ENCODE data around the gene RNF8.
"Not testable (repeated sequence)": the region's sequence is repeated elsewhere in the genome, so short reads cannot be mapped to it uniquely, and the experiment has no call there.

RNF8 gene

DNA sequence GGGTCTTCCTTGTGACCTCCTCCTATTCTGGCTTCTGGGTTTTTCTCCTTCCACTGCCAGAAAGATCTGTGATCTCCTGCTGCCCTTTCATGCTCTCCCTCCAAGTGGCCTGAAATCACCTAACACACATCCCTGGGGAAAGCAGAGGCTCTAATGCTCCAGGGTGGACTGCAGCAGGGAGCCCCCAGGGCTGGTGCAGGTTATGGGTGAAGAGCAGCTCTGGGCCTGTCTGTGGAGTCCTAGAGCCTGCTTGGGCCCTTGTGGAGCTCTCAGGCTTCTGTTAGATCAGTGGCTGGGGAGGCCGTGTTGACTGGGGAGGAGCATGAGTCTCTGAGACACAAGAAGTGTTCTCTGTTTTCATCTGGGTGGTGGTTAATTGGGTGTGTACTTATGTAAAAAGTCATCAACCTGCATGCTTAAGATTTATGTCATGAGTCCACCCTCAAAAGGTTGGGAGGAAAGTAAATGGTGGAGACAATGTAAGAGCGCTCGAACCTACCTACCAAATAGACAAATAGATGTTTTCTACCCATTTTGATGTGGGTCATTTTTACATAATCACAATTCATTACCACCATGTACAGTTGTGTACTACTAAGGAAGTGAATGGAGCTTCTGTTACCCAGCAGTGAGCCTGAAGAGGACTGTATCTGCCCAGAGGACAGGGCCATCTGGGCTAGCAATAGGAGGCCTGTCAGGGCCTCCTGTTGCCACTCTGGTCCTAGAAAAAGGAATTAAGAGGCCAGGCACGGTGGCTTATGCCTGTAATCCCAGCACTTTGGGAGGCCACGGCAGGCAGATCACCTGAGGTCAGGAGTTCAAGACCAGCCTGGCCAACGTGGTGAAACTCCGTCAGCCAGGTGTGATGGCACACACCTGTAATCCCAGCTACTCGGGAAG lies 32.0 kb upstream of the RNF8 start:
- DNase-seq = no peak

DNA sequence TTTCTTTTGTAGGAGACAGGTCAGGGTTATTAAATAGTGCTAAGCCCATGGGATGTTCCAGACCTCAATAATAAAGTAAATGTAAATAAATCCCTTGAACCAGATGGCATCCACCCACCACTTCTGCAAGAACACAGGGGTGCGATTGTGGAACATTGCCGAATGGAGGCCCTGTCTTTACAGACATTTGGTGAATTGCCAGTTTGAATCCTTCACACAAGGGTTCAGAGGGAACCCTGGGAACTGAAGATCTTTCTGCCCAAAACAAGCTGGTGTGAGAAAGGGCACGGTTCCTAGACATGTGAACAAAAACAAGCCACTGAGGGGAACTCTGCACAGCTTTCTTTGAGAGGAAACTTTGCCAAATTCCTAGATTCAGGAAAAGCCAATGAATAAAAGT lies 30.2 kb upstream of the RNF8 start:
- DNase-seq = no peak

DNA sequence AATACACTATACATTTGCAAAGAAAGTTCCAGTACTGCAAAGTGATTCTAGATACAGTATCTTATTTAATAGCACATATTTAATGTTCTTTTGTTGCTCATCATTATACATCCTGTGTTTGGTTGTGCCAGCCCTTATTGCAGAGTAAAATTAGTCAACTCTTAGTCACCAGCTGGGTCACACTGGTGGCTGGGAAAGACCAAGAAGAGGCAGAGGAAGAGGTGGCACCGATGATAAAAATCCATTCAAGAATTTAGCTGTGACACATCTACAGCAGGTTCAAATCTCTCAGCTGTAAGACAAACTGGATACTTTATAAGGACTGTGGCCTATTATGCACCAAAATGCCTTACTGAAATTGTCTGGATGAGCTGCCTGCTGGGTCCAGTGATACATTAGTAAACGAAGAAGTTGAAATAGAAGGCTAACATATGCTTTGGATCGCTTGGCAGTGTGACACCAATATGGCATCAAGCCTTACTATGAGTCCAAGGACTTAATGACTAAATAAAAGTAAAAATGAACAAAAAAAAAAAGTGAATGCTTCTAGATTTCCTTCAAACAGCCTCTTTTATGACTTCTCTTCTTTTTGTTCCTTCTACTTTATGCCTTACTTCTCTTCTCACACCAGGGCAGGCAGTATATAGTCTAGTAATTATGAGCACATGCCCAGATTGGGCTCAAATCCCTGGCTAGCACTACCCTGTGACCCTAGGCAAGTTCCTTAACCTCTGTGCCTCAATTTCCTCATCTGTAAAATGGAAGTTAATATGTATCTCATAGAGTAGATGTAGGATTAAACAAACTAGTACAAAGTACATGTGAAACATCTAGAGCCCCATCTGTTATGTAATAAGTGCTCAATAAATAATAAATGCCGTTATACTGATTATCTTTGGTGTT lies 29.4 kb upstream of the RNF8 start:
- no peak for DNase-seq

DNA sequence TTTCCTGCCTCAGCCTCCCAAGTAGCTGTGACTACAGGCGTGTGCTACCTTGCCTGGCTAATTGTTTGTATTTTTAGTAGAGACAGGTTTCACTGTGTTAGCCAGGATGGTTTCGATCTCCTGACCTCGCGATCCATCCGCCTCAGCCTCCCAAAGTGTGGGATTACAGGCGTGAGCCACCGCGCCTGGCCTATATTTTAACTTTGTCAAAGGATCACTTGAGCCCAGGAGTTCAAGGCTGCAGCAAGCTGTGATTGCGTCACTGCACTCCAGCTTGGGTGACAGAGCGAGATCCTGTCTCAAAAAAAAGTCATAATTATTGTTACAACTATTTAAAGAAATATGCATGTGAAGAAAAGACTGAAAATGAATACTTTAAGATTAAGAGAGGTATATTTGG lies 23.4 kb upstream of the RNF8 start:
- DNase-seq = not testable (repeated sequence)

DNA sequence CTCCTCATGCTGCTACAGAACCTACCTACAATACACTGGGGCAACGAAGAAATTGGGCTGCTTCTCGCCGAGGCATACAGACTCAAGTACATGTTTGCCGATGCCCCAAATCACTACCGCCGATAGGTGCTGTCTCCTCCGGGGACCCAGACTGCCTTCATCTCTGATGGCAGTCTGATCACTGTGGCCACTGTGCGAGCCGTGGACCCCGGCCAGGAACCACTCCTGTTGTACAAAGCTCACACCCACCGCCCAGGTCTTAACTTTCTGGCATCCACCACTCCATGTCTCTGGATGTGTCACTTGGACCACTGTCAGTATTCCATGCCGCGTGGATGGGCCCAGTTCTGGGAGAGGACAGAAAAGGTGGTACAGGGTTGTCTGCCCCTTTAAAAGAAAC lies 22.7 kb upstream of the RNF8 start:
- DNase-seq = no peak

DNA sequence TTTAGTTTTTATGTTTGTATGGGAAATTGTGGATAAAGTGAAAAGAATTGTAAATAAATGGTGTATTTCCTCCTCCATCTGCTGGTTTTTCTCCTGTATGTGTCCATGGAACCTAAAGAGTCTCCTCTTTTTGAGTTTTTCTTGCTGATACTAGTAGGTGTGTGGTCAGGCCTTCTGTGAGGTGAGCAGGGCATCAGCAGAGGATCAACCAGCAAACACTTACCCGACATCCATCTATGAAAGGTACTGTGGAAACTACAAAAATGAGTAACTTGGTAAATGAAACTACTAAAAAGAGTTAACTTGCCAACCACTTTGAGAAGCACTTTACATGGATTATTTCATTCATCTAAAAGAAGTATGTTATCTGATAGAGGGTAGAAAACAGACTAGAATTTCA lies 20.9 kb upstream of the RNF8 start:
- DNase-seq = no peak

DNA sequence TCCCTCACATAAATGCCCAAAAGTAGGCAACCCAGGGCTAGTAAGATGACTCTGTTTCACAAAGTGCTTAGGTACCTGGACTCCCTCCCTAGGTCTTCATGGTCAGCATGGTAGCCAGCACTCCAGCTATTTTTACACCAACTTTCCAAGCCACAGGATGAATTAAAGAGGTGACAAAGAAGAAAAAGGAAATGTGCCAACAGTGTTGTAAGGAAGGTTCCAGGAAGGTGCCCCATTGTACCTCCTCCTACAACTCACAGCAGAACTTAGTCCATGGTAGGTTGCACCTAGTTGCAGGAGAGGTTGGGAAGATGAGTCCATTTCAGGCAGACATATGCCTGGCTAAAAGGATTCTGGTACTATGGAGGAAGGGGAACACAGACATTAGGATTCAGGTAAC lies 19.7 kb upstream of the RNF8 start:
- no peak for DNase-seq

DNA sequence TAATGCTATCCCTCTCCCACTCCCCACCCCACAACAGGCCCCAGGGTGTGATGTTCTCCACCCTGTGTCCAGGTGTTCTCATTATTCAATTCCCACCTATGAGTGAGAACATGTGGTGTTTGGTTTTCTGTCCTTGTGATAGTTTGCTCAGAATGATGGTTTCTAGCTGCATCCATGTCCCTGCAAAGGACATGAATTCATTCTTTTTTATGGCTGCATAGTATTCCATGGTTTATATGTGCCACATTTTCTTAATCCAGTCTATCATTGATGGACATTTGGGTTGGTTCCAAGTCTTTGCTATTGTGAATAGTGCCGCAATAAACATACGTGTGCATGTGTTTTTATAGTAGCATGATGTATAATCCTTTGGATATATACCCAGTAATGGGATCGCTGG lies 15.5 kb upstream of the RNF8 start:
- DNase-seq = not testable (repeated sequence)

DNA sequence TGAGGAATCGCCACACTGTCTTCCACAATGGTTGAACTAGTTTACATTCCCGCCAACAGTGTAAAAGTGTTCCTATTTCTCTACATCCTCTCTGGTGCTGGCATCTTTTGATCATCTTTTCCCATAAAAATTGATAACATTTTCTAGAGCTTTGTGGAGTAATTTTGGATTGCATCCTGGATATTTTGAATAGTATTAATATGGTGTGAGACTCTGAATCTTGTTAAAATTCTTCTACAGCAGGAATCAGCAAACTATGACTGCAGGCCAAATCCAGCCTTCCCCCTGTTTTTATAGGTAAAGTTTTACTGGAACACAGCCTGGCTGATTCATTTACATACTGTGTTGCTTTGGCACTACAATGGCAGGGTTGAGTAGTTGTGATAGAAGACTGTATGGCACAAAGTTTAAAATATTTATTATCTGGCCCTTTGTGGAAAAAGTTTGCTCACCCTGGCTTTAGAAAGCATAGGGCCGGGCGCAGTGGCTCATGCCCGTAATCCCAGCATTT lies 15.0 kb upstream of the RNF8 start:
- no peak for DNase-seq

DNA sequence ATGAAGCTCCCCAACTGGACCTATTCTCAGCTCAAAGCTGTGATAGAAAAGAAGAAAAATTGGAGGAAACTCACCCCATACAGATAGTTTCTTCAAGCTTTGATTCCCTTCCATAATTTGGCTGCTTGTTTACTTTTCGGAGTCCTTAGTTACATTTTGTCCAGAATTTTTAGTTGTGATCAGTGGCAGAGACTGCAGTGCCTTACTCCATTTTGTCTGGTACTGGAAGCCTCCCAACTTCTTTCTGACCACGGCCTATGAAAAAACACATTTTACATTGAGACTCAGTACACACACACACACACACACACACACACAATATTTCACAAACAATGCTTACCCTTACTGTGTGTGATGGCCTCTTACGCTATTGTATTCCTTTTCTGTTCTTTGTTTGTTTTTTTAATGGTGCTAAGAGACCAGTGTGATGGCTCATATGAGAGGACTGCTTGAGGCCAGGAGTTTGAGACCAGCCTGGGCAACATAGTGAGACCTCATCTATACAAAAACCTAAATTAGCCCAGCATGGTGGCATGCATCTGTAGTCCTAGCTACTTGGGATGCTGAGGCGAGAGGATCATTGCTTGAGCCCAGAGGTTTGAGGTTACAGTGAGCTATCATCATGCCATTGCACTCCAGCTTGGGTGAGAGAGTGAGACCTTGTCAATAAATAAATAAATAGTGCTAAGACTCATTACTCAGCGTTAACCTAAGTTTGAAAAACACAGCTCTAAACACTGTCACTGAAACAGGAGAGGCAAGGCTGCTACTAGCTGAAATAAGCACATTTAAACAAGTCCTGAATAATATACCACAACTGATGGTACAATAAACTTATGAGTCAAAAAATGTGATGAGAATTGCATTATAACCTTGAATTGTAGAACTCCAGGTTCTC lies 13.8 kb upstream of the RNF8 start:
- no peak for DNase-seq

DNA sequence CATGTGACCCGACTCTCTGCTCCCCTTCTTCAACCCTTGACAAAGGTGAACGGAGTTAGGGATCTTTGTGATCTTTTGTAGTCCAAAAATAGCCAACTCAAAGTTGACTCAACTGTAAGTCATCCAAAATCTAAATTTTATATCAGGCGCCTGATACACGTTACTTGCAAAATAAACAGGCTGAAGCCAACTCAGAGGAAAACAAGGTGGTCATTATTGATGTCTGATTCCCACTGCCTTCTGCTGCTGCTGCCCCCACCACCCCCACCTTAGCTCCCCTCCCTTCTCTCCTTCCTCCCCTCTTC lies 13.2 kb upstream of the RNF8 start:
- DNase-seq = no peak

DNA sequence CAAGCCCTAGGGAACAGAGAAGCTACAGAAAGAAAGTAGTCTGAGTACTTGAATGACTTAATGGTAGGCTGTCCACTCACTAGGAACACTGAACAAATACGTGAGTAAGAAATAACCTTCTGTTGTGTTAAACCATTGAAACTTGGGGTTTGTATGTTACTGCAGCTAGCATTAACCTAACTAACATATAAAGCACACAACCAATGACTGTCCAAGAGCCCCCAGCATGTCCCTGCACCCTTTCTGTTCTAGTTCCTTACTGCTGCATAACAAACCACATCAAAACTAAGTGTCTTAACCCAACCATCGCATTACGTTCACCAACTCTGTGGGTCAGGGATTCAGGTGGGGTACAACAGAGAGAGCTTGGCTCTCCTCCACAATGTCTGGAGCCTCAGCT lies 10.5 kb upstream of the RNF8 start:
- no peak for DNase-seq

DNA sequence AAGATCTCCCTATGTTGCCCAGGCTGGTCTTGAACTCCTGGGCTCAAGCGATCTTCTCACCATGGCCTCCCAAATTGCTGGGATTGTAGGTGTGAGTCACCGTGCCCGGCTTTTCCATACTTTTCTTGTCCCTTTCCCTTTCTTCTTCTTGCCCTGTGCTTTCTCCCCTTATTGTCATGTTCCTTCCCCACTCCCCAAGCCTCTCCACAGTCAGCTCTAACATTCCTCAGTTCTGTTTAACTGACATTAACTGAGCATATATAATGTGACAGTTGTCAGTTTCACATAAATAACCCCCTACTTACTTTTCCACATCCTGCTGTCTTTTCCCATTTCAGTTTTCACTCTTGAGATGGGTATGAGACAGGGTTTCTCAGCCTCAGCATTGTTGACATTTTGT lies 9.5 kb upstream of the RNF8 start:
- DNase-seq = no peak

DNA sequence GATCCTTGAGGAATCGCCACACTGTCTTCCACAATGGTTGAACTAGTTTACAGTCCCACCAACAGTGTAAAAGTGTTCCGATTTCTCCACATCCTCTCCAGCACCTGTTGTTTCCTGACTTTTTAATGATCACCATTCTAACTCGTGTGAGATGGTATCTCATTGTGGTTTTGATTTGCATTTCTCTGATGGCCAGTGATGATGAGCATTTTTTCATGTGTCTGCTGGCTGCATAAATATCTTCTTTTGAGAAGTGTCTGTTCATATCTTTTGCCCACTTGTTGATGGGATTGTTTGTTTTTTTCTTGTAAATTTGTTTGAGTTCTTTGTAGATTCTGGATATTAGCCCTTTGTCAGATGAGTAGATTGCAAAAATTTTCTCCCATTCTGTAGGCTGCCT lies 8.0 kb upstream of the RNF8 start:
- not testable (repeated sequence) for DNase-seq

DNA sequence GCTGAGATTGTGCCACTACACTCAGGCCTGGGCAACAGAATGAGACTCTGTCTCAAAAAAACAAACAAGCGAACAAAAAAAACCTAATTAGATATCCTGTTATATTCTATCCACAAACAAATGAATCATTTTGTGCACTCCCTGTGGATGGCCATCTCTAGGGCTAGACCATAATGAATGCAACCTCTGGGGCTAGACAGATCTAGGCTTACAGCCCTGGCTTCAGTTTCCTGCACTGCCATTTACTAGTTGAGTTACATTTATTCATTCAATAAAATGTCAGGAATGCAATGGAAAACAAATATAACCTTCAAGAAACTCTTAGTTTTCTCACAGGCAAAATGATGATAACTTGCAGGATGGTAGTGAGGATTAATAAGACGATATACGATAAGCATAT lies 6.6 kb upstream of the RNF8 start:
- no peak for DNase-seq

DNA sequence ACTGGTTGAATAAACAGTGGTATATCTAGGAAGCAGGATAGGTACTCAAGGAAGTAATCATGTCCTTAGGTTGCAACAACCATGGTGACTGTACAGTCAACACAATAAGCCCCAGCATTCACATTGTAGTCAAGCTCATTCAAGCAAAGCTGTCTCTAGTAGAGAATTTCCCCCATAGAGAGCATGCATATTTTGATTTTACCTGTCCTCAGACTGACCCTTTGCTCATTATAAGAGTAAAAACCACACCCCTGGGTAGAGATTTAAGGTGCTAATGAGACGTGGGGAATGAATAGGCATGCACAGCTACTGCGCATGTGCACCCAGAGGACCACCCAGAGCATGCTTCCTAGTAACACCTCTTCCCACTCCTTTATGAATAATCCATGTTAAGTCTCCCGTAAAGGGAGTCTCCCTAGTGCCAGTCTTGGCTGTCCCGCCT lies 6.1 kb upstream of the RNF8 start:
- no peak for DNase-seq

DNA sequence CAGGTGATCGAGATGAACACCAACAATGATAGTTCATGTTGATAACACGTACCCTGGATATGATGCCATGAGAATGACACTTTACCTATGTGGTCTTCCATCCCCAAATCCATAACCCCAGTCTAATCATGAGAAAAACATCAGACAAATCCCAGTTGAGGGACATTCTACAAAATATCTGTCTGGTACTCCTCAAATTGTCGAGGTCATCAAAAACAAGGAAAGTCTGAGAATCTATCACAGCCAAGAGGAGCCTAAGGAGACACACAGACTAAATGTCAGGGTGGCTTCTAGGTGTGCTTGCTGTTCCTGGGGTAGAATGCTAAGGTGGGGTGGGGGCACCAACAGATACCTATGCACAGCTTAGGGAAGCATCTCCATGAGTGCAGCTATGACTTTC lies 2.8 kb upstream of the RNF8 start:
- DNase-seq = no peak

DNA sequence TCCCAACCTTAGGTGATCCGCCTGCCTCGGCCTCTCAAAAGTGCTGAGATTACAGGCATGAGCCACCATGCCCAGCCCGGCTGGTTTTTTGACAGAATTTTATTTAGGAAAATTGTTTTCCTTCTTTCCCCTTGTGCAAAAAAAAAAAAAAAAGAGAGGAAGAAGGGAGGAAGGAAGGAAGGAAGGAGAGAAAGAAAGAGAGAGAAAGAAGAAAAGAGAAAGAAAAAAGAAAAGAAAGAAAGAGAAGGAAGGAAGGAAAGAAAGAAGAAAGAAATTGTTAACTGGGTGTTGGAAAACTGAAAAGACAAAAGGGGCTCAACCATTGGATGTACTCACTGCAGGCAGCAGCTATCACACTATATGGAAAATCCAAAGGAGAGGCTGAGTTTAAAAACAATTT lies 1.4 kb upstream of the RNF8 start:
- no peak for DNase-seq

DNA sequence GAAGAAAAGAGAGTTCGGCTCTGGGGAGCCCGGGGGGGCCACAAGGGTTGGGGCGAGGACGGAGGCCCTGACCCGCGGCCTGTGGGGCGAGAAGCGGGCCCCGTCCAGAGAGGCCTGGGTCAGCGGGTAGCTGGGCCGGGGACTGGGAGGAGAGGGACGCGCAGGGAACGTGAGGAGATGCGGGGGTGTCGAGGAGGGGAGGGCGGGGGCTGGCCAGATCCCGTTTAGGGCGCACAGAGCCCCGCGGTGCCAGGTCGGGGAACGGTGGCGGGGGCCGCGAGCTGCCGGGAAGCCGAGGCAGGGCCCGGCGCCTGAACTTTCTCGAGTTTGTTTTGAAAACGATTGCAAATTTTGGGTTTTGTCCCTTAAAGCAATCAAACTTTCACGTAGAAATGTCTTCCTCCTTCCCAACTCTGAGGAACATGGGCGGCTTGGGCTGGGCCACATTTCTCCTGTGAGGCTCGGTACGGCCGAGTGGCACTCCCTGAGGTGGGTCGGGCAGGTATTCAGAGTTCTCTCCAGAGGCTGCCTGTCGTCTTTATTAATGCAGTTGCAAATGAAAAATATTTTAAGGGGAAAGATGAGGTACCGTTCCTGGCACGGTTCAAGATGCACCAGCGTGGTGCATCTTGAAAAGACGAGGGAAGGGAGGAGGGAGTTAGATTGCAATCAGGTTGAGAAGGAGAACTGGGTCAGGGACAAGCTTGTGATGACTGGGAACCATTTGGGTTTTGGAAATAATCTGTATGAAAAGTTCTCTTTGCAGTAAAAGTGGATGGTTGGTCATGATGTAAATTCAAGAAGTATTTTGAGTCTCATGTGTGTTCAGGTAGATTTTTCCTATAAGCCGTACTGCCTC lies 972 bp downstream of the RNF8 start:
- DNase-seq = no peak

DNA sequence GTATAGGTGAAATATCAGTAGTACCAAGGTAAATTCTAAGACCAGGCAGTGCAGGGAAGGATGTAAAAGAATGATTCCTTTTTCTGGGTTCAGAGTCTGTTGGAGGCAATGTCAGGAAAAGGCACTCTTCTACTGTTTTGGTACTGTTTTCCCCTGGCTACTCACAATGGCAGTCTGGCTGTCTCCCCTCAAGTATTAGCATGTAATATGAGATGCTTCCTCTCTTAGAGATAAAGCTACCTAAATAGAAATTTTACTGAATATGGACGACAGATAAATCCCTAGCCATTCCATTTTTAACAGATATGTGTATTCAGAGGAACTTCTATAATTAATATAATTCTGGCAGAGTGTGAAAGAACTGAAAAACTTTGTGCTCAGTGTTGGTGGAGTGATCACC lies 3.5 kb downstream of the RNF8 start:
- no peak for DNase-seq

DNA sequence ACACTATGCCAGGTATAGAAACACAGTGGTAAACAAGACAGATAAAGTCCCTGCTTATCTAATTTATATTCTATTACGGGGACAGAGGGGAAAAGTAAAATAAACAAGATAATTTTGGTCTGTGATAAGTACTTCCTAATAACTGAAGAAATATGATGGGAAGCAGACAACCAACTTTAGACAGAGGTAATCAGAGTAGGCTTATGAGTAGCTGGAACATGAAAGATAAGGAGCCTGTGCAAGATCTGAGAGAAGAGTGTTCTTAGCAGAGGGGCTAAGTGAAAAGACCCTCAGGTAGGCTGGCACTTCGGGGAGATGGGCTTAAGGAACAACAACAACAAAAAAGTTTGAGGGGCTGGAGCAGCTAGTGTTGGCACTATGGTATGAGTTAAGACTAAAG lies 4.1 kb downstream of the RNF8 start:
- no peak for DNase-seq

DNA sequence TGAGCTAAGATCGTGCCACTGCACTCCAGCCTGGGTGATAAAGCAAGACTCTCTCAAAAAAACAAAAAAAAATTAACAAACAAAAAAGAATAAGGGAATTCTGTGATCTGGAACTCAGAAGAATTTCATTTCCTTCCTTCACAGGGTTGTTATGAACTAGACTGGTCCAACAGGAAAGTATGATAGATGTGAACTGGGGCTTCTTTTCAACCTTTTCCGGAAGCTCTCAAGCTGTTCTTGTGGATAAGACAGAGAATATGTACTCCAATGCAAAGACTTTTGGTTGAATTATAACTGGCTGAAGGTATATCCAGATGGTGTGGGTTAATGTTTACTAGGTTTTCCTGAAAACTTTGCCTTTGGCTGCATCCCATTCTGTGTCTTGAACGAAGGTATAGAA lies 5.3 kb downstream of the RNF8 start:
- no peak for DNase-seq

All from stimulated activated naive CD4-positive, alpha-beta T cell treated with Interleukin-2 at 50 U/mL for 16 hours (primary cell).